Uterus (tissue), 4 donors: ENCODE results near the gene BNC2. TPM values are rescaled to one million over a fixed set of nuclear protein-coding genes. Genes with fewer than 3 reads are reported as not detected.
A peak's percentile ranks its signal among the peaks of the same experiment; 100 is the strongest.

ENCODE experiments used
- DNase-seq, 2 donors: peaks; one replicate each; pipeline ENCODE4 v3.0.0-alpha.2; 2019 to 2020
- H3K27ac ChIP-seq, 2 donors: fragments of 200-600 bp; sonication (generic); 1 replicate in 1 of 2; 2 replicates in 1 of 2; pipeline ENCODE4 v1.5.1; 2016 to 2018
- H3K27me3 ChIP-seq, 2 donors: fragments of 200-600 bp; sonication (generic); one replicate each; pipeline ENCODE4 v1.5.1; 2018 to 2019; ENCODE audit warnings: control low read depth in 1 of 2
- H3K36me3 ChIP-seq, 2 donors: fragments of 200-600 bp; sonication (generic); one replicate each; pipeline ENCODE4 v1.5.1; 2019; ENCODE audit warnings: control low read depth in 1 of 2
- H3K4me1 ChIP-seq, 2 donors: fragments of 200-600 bp; sonication (generic); one replicate each; pipeline ENCODE4 v1.5.1; 2018 to 2019; ENCODE audit warnings: control low read depth in 1 of 2
- H3K4me3 ChIP-seq, 2 donors: fragments of 200-600 bp; sonication (generic); 1 replicate in 1 of 2; 2 replicates in 1 of 2; pipeline ENCODE4 v1.5.1; 2018 to 2019; ENCODE audit warnings: mild to moderate bottlenecking in 1 of 2
- H3K9me3 ChIP-seq, 2 donors: fragments of 200-600 bp; sonication (generic); one replicate each; pipeline ENCODE4 v1.5.1; 2019; ENCODE audit warnings: control low read depth in 1 of 2
- CTCF ChIP-seq, 4 experiments: fragments of 200-600 bp in 2 of 4; fragments of 450-650 bp in 2 of 4; sonication (generic) in 2 of 4; IDR thresholded peaks; one replicate each; pipeline ENCODE4 v1.5.1; 2016 to 2019; ENCODE audit warnings: antibody characterized with exemption in 4 of 4, mild to moderate bottlenecking in 2 of 4, moderate library complexity in 1 of 4
- POLR2A ChIP-seq, 2 donors: fragments of 450-650 bp; IDR thresholded peaks; one replicate each; pipeline ENCODE4 v1.6.1; 2016; ENCODE audit warnings: antibody characterized with exemption in 2 of 2, mild to moderate bottlenecking in 1 of 2, moderate library complexity in 1 of 2
- intact Hi-C: fragments of 100-400 bp; cut with DNase I; formaldehyde crosslinking; loops from one replicate; pipeline ENCODE4 v1.15.1; 2023; ENCODE audit warnings: low total_unique reads
- total RNA-seq, 4 donors: library from RNA; depleted of rRNA in 3 of 4; stranded (reverse); fragments of >200 nt in 3 of 4; gene quantifications; one replicate each; pipeline versions ENCODE4 v1.1.0 to v1.2.4, GENCODE V29; 2014 to 2023
- donor health status: DM: yes; HTN: yes; CAD: no.

The BNC2 gene
- total RNA-seq, 4 donors from 2014 or later: 85.9 to 293 (median 93.4) TPM

DNA sequence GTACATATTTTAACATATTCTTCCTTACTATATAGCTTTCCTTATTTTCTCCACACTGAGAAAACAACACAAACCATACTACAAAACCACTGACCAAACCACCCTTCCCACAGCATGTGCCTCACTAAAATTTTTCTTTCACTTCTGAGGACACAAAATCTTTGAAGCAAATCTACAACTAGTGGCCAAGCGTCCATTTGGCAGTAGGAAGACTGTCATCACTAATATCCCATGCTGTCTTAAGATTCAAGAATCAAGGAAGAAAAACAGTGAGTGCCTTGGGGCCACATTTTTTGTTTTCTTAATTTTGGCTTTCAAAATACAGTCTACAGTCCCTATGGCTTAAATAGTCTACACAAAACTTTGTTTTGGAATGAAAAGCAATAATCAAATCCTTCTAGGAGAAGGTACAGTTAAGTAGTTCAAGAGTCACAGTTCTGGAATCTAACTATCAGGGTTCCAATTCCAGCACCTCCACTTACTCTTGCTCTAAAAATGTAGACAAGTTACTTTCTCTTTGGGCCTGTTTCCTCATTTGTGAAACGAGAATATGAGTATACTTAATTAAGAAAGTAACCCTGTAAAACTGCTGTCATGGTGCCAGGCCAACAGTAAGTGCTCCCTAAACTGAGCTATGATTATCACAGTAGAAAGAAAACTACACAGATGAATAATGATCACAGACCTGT lies 227.9 kb downstream of the BNC2 start:
- TF ChIP-seq POLR2A (IDR thresholded peaks at IDR 0.05) (no peak), CTCF (IDR thresholded peaks at IDR 0.05) (no peak)
- DNase-seq: no peak
- intact Hi-C loops: no loop called here
- no peaks in the 10 kb centered on the region for H3K9me3 ChIP-seq
- H3K4me1 ChIP-seq: peaks cover 0 to 6% of the 10 kb centered on the region in 2 donors
- no peak overlapping the region for H3K4me3 ChIP-seq
- no peaks in the 10 kb centered on the region for H3K27me3 ChIP-seq
- H3K27ac ChIP-seq: peak overlapping the region in 1 of 2 donors; percentile 12
- H3K36me3 ChIP-seq: no peaks in the 10 kb centered on the region

GRCh38 chr9:16640649-16641048 lies 229.8 kb downstream of the BNC2 start:
- TF ChIP-seq POLR2A (IDR thresholded peaks at IDR 0.05): no peak
- TF ChIP-seq CTCF (IDR thresholded peaks at IDR 0.05): peak in 1 of 4 experiments; percentile 22
- Histone ChIP-seq H3K27me3 (no peaks in the 10 kb centered on the region), H3K27ac (no peak overlapping the region), H3K36me3 (no peaks in the 10 kb centered on the region), H3K4me1 (peaks cover 0 to 6% of the 10 kb centered on the region in 2 donors), H3K4me3 (no peak overlapping the region), H3K9me3 (no peaks in the 10 kb centered on the region)
- no peak for DNase-seq
- intact Hi-C loops: no loop called here

- peaks cover 0 to 6% of the 10 kb centered on the region in 2 donors for H3K4me1 ChIP-seq
- H3K36me3 ChIP-seq: no peaks in the 10 kb centered on the region
- DNase-seq: no peak
- no peaks in the 10 kb centered on the region for H3K27me3 ChIP-seq
- no peak for TF ChIP-seq POLR2A (IDR thresholded peaks at IDR 0.05)
- no peak for TF ChIP-seq CTCF (IDR thresholded peaks at IDR 0.05)
- intact Hi-C loops: no loop called here
- no peaks in the 10 kb centered on the region for H3K9me3 ChIP-seq
- no peak overlapping the region for H3K27ac ChIP-seq
- H3K4me3 ChIP-seq: no peak overlapping the region
Measured at GRCh38 chr9:16639644-16640043, 230.8 kb downstream of the BNC2 start.

- peak overlapping the region in 1 of 2 donors; percentile 14 for H3K27ac ChIP-seq
- no peak overlapping the region for H3K4me3 ChIP-seq
- no peaks in the 10 kb centered on the region for H3K9me3 ChIP-seq
- no peaks in the 10 kb centered on the region for H3K27me3 ChIP-seq
- intact Hi-C loops: no loop called here
- H3K36me3 ChIP-seq: no peaks in the 10 kb centered on the region
- H3K4me1 ChIP-seq: peaks cover 0 to 6% of the 10 kb centered on the region in 2 donors
- TF ChIP-seq CTCF (IDR thresholded peaks at IDR 0.05): no peak
- no peak for TF ChIP-seq POLR2A (IDR thresholded peaks at IDR 0.05)
- no peak for DNase-seq
Measured at GRCh38 chr9:16637911-16638310, 232.6 kb downstream of the BNC2 start.

DNA sequence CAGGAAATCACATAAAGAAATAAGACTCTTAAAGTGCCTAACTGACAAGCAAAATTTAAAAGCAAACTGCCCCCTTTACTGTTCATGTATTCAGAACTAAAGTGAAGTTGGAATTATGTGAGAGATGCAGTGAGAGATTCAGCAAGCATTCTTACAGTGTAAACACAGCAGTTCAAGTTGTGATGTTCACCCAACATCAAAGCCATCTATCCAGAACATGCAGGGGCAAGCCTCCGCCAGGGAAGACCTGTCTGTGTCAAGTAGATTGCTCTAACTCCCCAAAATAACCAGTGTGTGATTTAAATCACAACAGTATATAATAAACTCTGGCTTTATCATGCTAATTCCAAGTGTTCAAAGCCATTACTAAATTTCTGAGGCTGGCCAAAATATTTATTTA lies 233.3 kb downstream of the BNC2 start:
- peaks cover 0 to 6% of the 10 kb centered on the region in 2 donors for H3K4me1 ChIP-seq
- H3K27me3 ChIP-seq: no peaks in the 10 kb centered on the region
- DNase-seq: no peak
- no peaks in the 10 kb centered on the region for H3K36me3 ChIP-seq
- intact Hi-C loops: no loop called here
- no peak overlapping the region for H3K4me3 ChIP-seq
- TF ChIP-seq POLR2A (IDR thresholded peaks at IDR 0.05) (no peak), CTCF (IDR thresholded peaks at IDR 0.05) (no peak)
- no peaks in the 10 kb centered on the region for H3K9me3 ChIP-seq
- H3K27ac ChIP-seq: no peak overlapping the region
